K562 (cell line): ENCODE results near the gene RBBP5. TPM values are rescaled to one million over a fixed set of nuclear protein-coding genes. Genes with fewer than 3 reads are reported as not detected.

Source experiments
- CBX3 ChIP-seq, 2 experiments: IDR thresholded peaks; 1 replicate in 1 of 2; 2 replicates in 1 of 2; pipeline ENCODE4 v1.6.1; 2012; ENCODE audit warnings: inconsistent platforms in 2 of 2, low read length in 2 of 2, borderline replicate concordance in 1 of 2, control low read depth in 1 of 2
- CBX5 ChIP-seq: IDR thresholded peaks from 2 replicates; pipeline ENCODE4 v1.6.1; 2014; ENCODE audit warnings: low read depth, borderline replicate concordance
- CEBPG ChIP-seq, 3 experiments: fragments of 200-800 bp in 1 of 3; sonication (Bioruptor generic) in 1 of 3; sonication (generic) in 1 of 3; formaldehyde crosslinking in 1 of 3; IDR thresholded peaks in 2 of 3; conservative IDR thresholded peaks in 1 of 3; 2 replicates each; pipeline versions ENCODE4 v1.6.1 to v1.8.0; 2016 to 2022; ENCODE audit warnings: missing compliant biosample characterization in 2 of 3, missing genetic modification characterization in 2 of 3, mild to moderate bottlenecking in 1 of 3, missing genetic modification reagents in 1 of 3
- GABPA ChIP-seq: fragments of 200-800 bp; sonication (Bioruptor generic); conservative IDR thresholded peaks from 2 replicates; pipeline ENCODE4 v1.6.1; 2016; ENCODE audit warnings: low read depth, missing genetic modification characterization, missing compliant biosample characterization
- MAZ ChIP-seq, 2 experiments: fragments of 450-650 bp in 1 of 2; sonication (generic) in 1 of 2; formaldehyde crosslinking; IDR thresholded peaks in 1 of 2; conservative IDR thresholded peaks in 1 of 2; 2 replicates each; pipeline versions ENCODE4 v1.4.0 to v1.5.0; 2020; ENCODE audit warnings: mild to moderate bottlenecking in 1 of 2, missing genetic modification reagents in 1 of 2
- RFX7 ChIP-seq: fragments of 250-450 bp; sonication (Bioruptor Pico); IDR thresholded peaks from 2 replicates; pipeline ENCODE4 v1.5.1; 2021; ENCODE audit warnings: mild to moderate bottlenecking
- STAT6 ChIP-seq: sonication (generic); formaldehyde crosslinking; IDR thresholded peaks from 2 replicates; pipeline ENCODE4 v1.8.1; 2023; ENCODE audit warnings: mild to moderate bottlenecking, missing genetic modification reagents
- ZC3H11A ChIP-seq: IDR thresholded peaks from 2 replicates; pipeline ENCODE4 v1.6.1; 2012; ENCODE audit warnings: low read depth, low read length, improper control_type of control experiment
- ZNF146 ChIP-seq: IDR thresholded peaks from one replicate; pipeline ENCODE4 v1.6.1; 2018; ENCODE audit warnings: missing compliant biosample characterization; ENCODE audit not compliant: unreplicated experiment
- ZNF3 ChIP-seq: fragments of 250-450 bp; sonication (Bioruptor Pico); IDR thresholded peaks from 2 replicates; pipeline ENCODE4 v1.5.0; 2021; ENCODE audit warnings: mild to moderate bottlenecking, moderate library complexity
- ZNF324 ChIP-seq: fragments of 250-450 bp; sonication (Bioruptor Pico); IDR thresholded peaks from 2 replicates; pipeline ENCODE4 v1.4.0; 2020; ENCODE audit warnings: mild to moderate bottlenecking
- ZNF586 ChIP-seq: fragments of 450-650 bp; formaldehyde crosslinking; conservative IDR thresholded peaks from 2 replicates; pipeline ENCODE4 v1.4.0; 2020; ENCODE audit warnings: mild to moderate bottlenecking, moderate library complexity
- ZNF778 ChIP-seq: fragments of 450-650 bp; formaldehyde crosslinking; IDR thresholded peaks from 2 replicates; pipeline ENCODE4 v1.4.0; 2020; ENCODE audit warnings: mild to moderate bottlenecking, moderate library complexity
- polyA plus RNA-seq, 8 experiments: library from polyadenylated mRNA; depleted of rRNA in 4 of 8; stranded (reverse) in 5 of 8; unstranded in 3 of 8; fragments of >200 nt; fragmentation: Nextera tagmentation in 2 of 8; fragmentation: Illumina TruSeq in 1 of 8; extraction: Ambion mirVana in 2 of 8; extraction: Trizol in 1 of 8; gene quantifications; 2 replicates each; pipeline versions ENCODE4 v1.2.1 to v1.2.3, GENCODE V29; 2011 to 2014; ENCODE audit warnings: inconsistent platforms in 1 of 8, missing spikeins in 1 of 8
- total RNA-seq, 7 experiments: library from RNA; depleted of rRNA in 6 of 7; stranded (reverse); fragments of >200 nt in 6 of 7; fragmentation: Illumina TruSeq in 2 of 7; extraction: Trizol in 2 of 7; gene quantifications; 2 replicates each; pipeline versions ENCODE4 v1.2.1 to v1.2.3, GENCODE V29; 2011 to 2021; ENCODE audit warnings: low replicate concordance in 1 of 7
- TF ChIP-seq, protein P1 (sequence below): fragments of 200-800 bp; sonication (Bioruptor generic); IDR thresholded peaks from 2 replicates; pipeline ENCODE4 v1.6.1; 2017; ENCODE audit warnings: missing genetic modification characterization, missing compliant biosample characterization
- TF ChIP-seq, protein P2 (sequence below): sonication (generic); formaldehyde crosslinking; IDR thresholded peaks from 2 replicates; pipeline ENCODE4 v1.8.0; 2022; ENCODE audit warnings: mild to moderate bottlenecking, missing genetic modification reagents
- TF ChIP-seq, protein P3 (sequence below): sonication (generic); formaldehyde crosslinking; IDR thresholded peaks from 2 replicates; pipeline ENCODE4 v1.8.1; 2022; ENCODE audit warnings: missing genetic modification reagents

The RBBP5 gene
- total and polyA plus RNA-seq, 9 of the 15 experiments (the other 6 are each of a cell fraction or from before 2014, with no cell fraction given), result 17.2 to 37.4 (median 28.4) TPM

GRCh38 chr1:205121660-205122488 is at the start of gene RBBP5 (continued):
- TF ChIP-seq ZNF146 (CRISPR knock-in tag) (no peak), ZC3H11A (peak; percentile 97), GABPA (tag) (peak; percentile 97), CBX3 (IDR thresholded peaks at IDR 0.05; ENCODE audit: borderline replicate concordance in 1 of 2, low read length in 2 of 2) (peak in 1 of 2 experiments; percentile 99; a peak in 2 of 3 replicates), ZNF324 (CRISPR knock-in tag) (no peak), CEBPG (CRISPR knock-in tag; IDR thresholded peaks at IDR 0.05) (peak; percentile 82), CEBPG (tag; conservative IDR thresholded peaks at IDR 0.05 in 1 of 2, IDR thresholded peaks at IDR 0.05 in 1 of 2) (peak; percentile 38 to 81; a peak in 2 of 4 replicates), MAZ (CRISPR knock-in tag; conservative IDR thresholded peaks at IDR 0.05 in 1 of 2, IDR thresholded peaks at IDR 0.05 in 1 of 2) (peak in 1 of 2 experiments; percentile 97), ZNF778 (CRISPR knock-in tag) (no peak), RFX7 (CRISPR knock-in tag) (no peak), CBX5 (peak; percentile 84), ZNF3 (CRISPR knock-in tag) (peak; percentile 21; the same call in 1 of the 2 replicates), STAT6 (peak; percentile 89), ZNF586 (CRISPR knock-in tag) (no peak)
- TF ChIP-seq, protein P1, sequence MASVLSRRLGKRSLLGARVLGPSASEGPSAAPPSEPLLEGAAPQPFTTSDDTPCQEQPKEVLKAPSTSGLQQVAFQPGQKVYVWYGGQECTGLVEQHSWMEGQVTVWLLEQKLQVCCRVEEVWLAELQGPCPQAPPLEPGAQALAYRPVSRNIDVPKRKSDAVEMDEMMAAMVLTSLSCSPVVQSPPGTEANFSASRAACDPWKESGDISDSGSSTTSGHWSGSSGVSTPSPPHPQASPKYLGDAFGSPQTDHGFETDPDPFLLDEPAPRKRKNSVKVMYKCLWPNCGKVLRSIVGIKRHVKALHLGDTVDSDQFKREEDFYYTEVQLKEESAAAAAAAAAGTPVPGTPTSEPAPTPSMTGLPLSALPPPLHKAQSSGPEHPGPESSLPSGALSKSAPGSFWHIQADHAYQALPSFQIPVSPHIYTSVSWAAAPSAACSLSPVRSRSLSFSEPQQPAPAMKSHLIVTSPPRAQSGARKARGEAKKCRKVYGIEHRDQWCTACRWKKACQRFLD, result peak; percentile 92; the same call in 1 of the 2 replicates
- TF ChIP-seq, protein P2, sequence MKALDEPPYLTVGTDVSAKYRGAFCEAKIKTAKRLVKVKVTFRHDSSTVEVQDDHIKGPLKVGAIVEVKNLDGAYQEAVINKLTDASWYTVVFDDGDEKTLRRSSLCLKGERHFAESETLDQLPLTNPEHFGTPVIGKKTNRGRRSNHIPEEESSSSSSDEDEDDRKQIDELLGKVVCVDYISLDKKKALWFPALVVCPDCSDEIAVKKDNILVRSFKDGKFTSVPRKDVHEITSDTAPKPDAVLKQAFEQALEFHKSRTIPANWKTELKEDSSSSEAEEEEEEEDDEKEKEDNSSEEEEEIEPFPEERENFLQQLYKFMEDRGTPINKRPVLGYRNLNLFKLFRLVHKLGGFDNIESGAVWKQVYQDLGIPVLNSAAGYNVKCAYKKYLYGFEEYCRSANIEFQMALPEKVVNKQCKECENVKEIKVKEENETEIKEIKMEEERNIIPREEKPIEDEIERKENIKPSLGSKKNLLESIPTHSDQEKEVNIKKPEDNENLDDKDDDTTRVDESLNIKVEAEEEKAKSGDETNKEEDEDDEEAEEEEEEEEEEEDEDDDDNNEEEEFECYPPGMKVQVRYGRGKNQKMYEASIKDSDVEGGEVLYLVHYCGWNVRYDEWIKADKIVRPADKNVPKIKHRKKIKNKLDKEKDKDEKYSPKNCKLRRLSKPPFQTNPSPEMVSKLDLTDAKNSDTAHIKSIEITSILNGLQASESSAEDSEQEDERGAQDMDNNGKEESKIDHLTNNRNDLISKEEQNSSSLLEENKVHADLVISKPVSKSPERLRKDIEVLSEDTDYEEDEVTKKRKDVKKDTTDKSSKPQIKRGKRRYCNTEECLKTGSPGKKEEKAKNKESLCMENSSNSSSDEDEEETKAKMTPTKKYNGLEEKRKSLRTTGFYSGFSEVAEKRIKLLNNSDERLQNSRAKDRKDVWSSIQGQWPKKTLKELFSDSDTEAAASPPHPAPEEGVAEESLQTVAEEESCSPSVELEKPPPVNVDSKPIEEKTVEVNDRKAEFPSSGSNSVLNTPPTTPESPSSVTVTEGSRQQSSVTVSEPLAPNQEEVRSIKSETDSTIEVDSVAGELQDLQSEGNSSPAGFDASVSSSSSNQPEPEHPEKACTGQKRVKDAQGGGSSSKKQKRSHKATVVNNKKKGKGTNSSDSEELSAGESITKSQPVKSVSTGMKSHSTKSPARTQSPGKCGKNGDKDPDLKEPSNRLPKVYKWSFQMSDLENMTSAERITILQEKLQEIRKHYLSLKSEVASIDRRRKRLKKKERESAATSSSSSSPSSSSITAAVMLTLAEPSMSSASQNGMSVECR (CRISPR knock-in tag), result peak; percentile 95
- TF ChIP-seq, protein P3, sequence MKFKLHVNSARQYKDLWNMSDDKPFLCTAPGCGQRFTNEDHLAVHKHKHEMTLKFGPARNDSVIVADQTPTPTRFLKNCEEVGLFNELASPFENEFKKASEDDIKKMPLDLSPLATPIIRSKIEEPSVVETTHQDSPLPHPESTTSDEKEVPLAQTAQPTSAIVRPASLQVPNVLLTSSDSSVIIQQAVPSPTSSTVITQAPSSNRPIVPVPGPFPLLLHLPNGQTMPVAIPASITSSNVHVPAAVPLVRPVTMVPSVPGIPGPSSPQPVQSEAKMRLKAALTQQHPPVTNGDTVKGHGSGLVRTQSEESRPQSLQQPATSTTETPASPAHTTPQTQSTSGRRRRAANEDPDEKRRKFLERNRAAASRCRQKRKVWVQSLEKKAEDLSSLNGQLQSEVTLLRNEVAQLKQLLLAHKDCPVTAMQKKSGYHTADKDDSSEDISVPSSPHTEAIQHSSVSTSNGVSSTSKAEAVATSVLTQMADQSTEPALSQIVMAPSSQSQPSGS, result peak; percentile 74; the same call in 1 of the 2 replicates
